ENCODE measurements around the gene DHPS.
A peak's percentile ranks its signal among the peaks of the same experiment; 100 is the strongest.
"Not testable (repeated sequence)": the region's sequence is repeated elsewhere in the genome, so short reads cannot be mapped to it uniquely, and the experiment has no call there.

Gene DHPS

GRCh38 chr19:12705169-12705568, 23.5 kb upstream of the DHPS start:
- DNase-seq = no peak

- peak; percentile 55 for DNase-seq
Measured at GRCh38 chr19:12703046-12703445, 21.4 kb upstream of the DHPS start.

- no peak for DNase-seq
Measured at GRCh38 chr19:12701596-12702282, 20.1 kb upstream of the DHPS start.

- DNase-seq = no peak
Measured at GRCh38 chr19:12698138-12698537, 16.5 kb upstream of the DHPS start.

- DNase-seq = not testable (repeated sequence)
Measured at GRCh38 chr19:12697425-12697824, 15.7 kb upstream of the DHPS start.

- peak; percentile 89 for DNase-seq
Measured at GRCh38 chr19:12696366-12697335, 15.0 kb upstream of the DHPS start, which contains the start of gene FBXW9. Gene FBXW9, minus strand, starts transcription at chr19:12696631. Its CDS starts 50 bp downstream, at chr19:12696581.

GRCh38 chr19:12695997-12696365, 14.3 kb upstream of the DHPS start:
- no peak for DNase-seq

- no peak for DNase-seq
Measured at GRCh38 chr19:12695514-12695913, 13.8 kb upstream of the DHPS start.

GRCh38 chr19:12695096-12695495, 13.4 kb upstream of the DHPS start:
- no peak for DNase-seq

GRCh38 chr19:12694641-12695040, 13.0 kb upstream of the DHPS start:
- no peak for DNase-seq

GRCh38 chr19:12692960-12693359, 11.3 kb upstream of the DHPS start:
- no peak for DNase-seq

- DNase-seq = no peak
Measured at GRCh38 chr19:12689581-12690216, 8.0 kb upstream of the DHPS start.

GRCh38 chr19:12689012-12689411, 7.3 kb upstream of the DHPS start:
- no peak for DNase-seq

GRCh38 chr19:12687496-12688196, 6.0 kb upstream of the DHPS start, which contains the start of gene GNG14:
Gene GNG14, plus strand, starts transcription at chr19:12687998. Its CDS starts 51 bp downstream, at chr19:12688049.
- no peak for DNase-seq

GRCh38 chr19:12685831-12686230, 4.2 kb upstream of the DHPS start:
- DNase-seq = no peak

- DNase-seq = no peak
Measured at GRCh38 chr19:12680034-12680433, 1.6 kb downstream of the DHPS start.

- not testable (repeated sequence) for DNase-seq
Measured at GRCh38 chr19:12678039-12678438, 3.6 kb downstream of the DHPS start.

- no peak for DNase-seq
Measured at GRCh38 chr19:12676928-12677327, 4.8 kb downstream of the DHPS start.

- peak; percentile 56 for DNase-seq
Measured at GRCh38 chr19:12676384-12676792, 5.3 kb downstream of the DHPS start.

- DNase-seq = no peak
Measured at GRCh38 chr19:12675940-12676339, 5.7 kb downstream of the DHPS start.

- DNase-seq = no peak
Measured at GRCh38 chr19:12675399-12675798, 6.3 kb downstream of the DHPS start.

- DNase-seq = no peak
Measured at GRCh38 chr19:12672744-12673143, 8.9 kb downstream of the DHPS start.
